Thymus (tissue), 11 donors: ENCODE data around the gene DBT. TPM values are rescaled to one million over a fixed set of nuclear protein-coding genes. Genes with fewer than 3 reads are reported as not detected.
"Not testable (repeated sequence)": the region's sequence is repeated elsewhere in the genome, so short reads cannot be mapped to it uniquely, and the experiment has no call there.

ENCODE experiments used
- DNase-seq, 9 donors: peaks; one replicate each; pipeline ENCODE4 v3.0.0-alpha.2; 2013; ENCODE audit warnings: low spot score in 9 of 9, low read depth in 6 of 9, missing footprints in 1 of 9
- H3K27ac ChIP-seq, 2 donors: one replicate each; pipeline ENCODE4 v1.5.1; 2013; ENCODE audit warnings: control low read depth in 1 of 2, low read depth in 1 of 2, low read length in 1 of 2, mild to moderate bottlenecking in 1 of 2, moderate library complexity in 1 of 2
- H3K27me3 ChIP-seq, 2 donors: one replicate each; pipeline ENCODE4 v1.5.1; 2013; ENCODE audit warnings: low read length in 1 of 2; ENCODE audit not compliant: control insufficient read depth in 2 of 2, insufficient read depth in 1 of 2
- H3K36me3 ChIP-seq, 2 donors: one replicate each; pipeline ENCODE4 v1.5.1; 2013; ENCODE audit warnings: low read length in 1 of 2, mild to moderate bottlenecking in 1 of 2, moderate library complexity in 1 of 2; ENCODE audit not compliant: control insufficient read depth in 2 of 2, insufficient read depth in 2 of 2
- H3K4me1 ChIP-seq, 2 donors: one replicate each; pipeline ENCODE4 v1.5.1; 2013; ENCODE audit warnings: low read length in 2 of 2; ENCODE audit not compliant: control insufficient read depth in 2 of 2, insufficient read depth in 2 of 2
- H3K4me3 ChIP-seq, 2 donors: one replicate each; pipeline ENCODE4 v1.5.1; 2013; ENCODE audit warnings: low read length in 2 of 2, control low read depth in 1 of 2, mild to moderate bottlenecking in 1 of 2
- H3K9me3 ChIP-seq, 2 donors: one replicate each; pipeline ENCODE4 v1.5.1; 2013; ENCODE audit warnings: low read length in 1 of 2, mild to moderate bottlenecking in 1 of 2; ENCODE audit not compliant: control insufficient read depth in 2 of 2, insufficient read depth in 1 of 2
- WGBS: extraction: QIAGEN DNeasy Blood & Tissue Kit; methylation state at CpG from one replicate; pipeline ENCODE4 v1.1.7; 2013; 5-methylcytosine and 5-hydroxymethylcytosine counted together
- polyA plus RNA-seq: library from polyadenylated mRNA; stranded (reverse); fragments of 200-250 nt; gene quantifications from one replicate; pipeline ENCODE4 v1.2.3, GENCODE V29; 2013
- total RNA-seq: library from RNA; stranded (reverse); fragments of 120-200 nt; gene quantifications from one replicate; pipeline ENCODE4 v1.2.4, GENCODE V29; 2013
- donor health status: healthy.

Gene DBT
- total and polyA plus RNA-seq, 2 donors = 4.5 to 6.8 TPM

- no peaks in the 10 kb centered on the region for H3K27me3 ChIP-seq
- H3K4me3 ChIP-seq = no peak overlapping the region
- no peak overlapping the region for H3K27ac ChIP-seq
- no peaks in the 10 kb centered on the region for H3K36me3 ChIP-seq
- no peak for DNase-seq
- H3K9me3 ChIP-seq = no peaks in the 10 kb centered on the region
- peaks cover 0 to 5% of the 10 kb centered on the region in 2 donors for H3K4me1 ChIP-seq
These were observed 12.1 kb upstream of the DBT start for GRCh38 chr1:100261686-100262085.

- H3K9me3 ChIP-seq, H3K27me3 ChIP-seq, H3K4me1 ChIP-seq, H3K27ac ChIP-seq, H3K36me3 ChIP-seq, H3K4me3 ChIP-seq, DNase-seq: not testable (repeated sequence)
- 80% methylated on average over 6 of the region's 6 CpGs for WGBS
These were observed 8.8 kb upstream of the DBT start for GRCh38 chr1:100258427-100258826.

DNA sequence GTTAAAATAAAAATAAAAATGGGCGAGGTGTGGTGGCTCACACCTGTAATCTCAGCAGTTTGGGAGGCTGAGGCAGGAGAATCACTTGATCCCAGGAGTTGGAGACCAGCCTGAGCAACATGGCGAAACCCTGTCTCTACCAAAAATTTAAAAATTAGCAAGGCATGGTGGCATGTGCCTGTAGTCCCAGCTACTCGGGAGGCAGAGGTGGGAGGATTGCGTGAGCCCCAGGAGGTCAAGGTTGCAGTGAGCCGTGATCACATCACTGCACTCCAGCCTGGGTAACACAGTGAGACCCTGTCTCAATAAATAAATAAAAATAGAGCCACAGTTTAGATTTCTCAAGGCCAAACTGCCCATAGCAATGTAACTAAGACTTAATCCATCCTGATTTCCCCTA is 6.6 kb upstream of the DBT start:
- not testable (repeated sequence) for DNase-seq, H3K4me1 ChIP-seq, H3K36me3 ChIP-seq, H3K27ac ChIP-seq, H3K9me3 ChIP-seq, H3K27me3 ChIP-seq, H3K4me3 ChIP-seq
- WGBS = 97% methylated on average over 5 of the region's 5 CpGs

DNA sequence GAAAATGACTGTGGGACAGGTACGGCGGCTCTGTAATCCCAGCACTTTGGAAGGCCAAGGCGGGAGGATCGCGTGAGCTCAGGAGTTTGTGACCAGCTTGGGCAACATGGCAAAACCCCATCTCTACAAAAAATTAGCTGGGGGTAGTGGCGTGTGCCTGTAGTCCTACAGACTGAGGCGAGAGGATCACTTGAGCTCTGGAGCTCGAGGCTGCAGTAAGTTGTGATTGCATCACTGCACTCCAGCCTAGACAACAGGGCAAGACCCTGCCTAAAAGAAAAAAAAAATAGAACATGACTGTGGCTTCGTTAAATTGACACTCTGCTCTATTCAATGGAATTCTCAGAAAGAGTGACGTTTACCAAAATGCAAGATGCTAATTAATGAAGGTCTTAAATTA is 3.9 kb upstream of the DBT start:
- H3K4me1 ChIP-seq = peaks cover 2 to 8% of the 10 kb centered on the region in 2 donors
- DNase-seq = no peak

GRCh38 chr1:100252901-100253300 is 3.3 kb upstream of the DBT start:
- Histone ChIP-seq H3K36me3 (no peaks in the 10 kb centered on the region), H3K27ac (no peak overlapping the region), H3K27me3 (no peaks in the 10 kb centered on the region), H3K4me3 (no peak overlapping the region), H3K4me1 (peaks cover 2 to 8% of the 10 kb centered on the region in 2 donors), H3K9me3 (no peaks in the 10 kb centered on the region)
- 97% methylated on average over 4 of the region's 4 CpGs for WGBS
- DNase-seq = no peak

More for the DNA sequence above, 3.9 kb upstream of the DBT start:
- Histone ChIP-seq H3K4me3 (no peak overlapping the region), H3K9me3 (no peaks in the 10 kb centered on the region), H3K27ac (no peak overlapping the region), H3K36me3 (no peaks in the 10 kb centered on the region), H3K27me3 (no peaks in the 10 kb centered on the region)
- 80% methylated on average over 10 of the region's 10 CpGs for WGBS

- over 99% methylated on average over 3 of the region's 3 CpGs for WGBS
These were observed 1.2 kb upstream of the DBT start for GRCh38 chr1:100250807-100251206.

DNA sequence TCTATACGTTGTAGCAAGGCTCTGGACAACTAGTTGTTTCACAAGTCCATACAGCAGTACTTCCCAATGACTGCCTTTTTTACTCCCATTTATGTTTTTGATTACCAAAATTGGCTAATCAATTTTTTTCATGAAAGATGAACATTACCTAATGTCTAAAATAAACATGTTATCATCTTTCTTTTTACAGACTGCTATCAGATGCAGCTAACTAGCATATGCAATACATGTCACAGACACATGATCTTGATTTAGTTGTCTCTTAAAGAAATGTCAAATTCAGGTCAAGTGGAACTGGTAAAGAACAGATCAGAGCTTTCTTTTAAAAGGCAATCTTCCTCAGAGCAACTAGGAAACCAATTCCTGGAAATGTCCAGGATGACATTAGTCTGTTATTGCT is 630 bp upstream of the DBT start:
- Histone ChIP-seq H3K4me3 (peak overlapping the region; percentile 76 to 96), H3K9me3 (no peaks in the 10 kb centered on the region), H3K36me3 (no peaks in the 10 kb centered on the region), H3K4me1 (peaks cover 2 to 8% of the 10 kb centered on the region in 2 donors), H3K27me3 (no peaks in the 10 kb centered on the region), H3K27ac (no peak overlapping the region)
- DNase-seq = no peak
- 0% methylated on average over 1 of the region's 1 CpG for WGBS

More at GRCh38 chr1:100250807-100251206, 1.2 kb upstream of the DBT start:
- Histone ChIP-seq H3K36me3 (no peaks in the 10 kb centered on the region), H3K4me3 (no peak overlapping the region), H3K4me1 (peaks cover 2 to 8% of the 10 kb centered on the region in 2 donors), H3K9me3 (no peaks in the 10 kb centered on the region), H3K27ac (no peak overlapping the region), H3K27me3 (no peaks in the 10 kb centered on the region)
- DNase-seq = no peak

GRCh38 chr1:100249155-100249536 is 488 bp downstream of the DBT start:
- DNase-seq = peak in 1 of 9 donors; percentile 3
- WGBS = 2% methylated on average over 12 of the region's 12 CpGs
- no peaks in the 10 kb centered on the region for H3K27me3 ChIP-seq
- peak overlapping the region; percentile 76 to 96 for H3K4me3 ChIP-seq
- no peaks in the 10 kb centered on the region for H3K9me3 ChIP-seq
- no peaks in the 10 kb centered on the region for H3K36me3 ChIP-seq
- peak overlapping the region; percentile 83 to 89 for H3K27ac ChIP-seq
- peaks cover 2 to 8% of the 10 kb centered on the region in 2 donors for H3K4me1 ChIP-seq

- no peak overlapping the region for H3K27ac ChIP-seq
- H3K9me3 ChIP-seq = no peaks in the 10 kb centered on the region
- DNase-seq = no peak
- WGBS = 98% methylated on average over 4 of the region's 4 CpGs
- H3K4me3 ChIP-seq = no peak overlapping the region
- no peaks in the 10 kb centered on the region for H3K36me3 ChIP-seq
- no peaks in the 10 kb centered on the region for H3K27me3 ChIP-seq
- H3K4me1 ChIP-seq = peaks cover 2 to 8% of the 10 kb centered on the region in 2 donors
These were observed 2.9 kb downstream of the DBT start for GRCh38 chr1:100246738-100247137.

- Histone ChIP-seq H3K36me3 (peaks cover 3 to 26% of the 10 kb centered on the region in 2 donors), H3K27ac (no peak overlapping the region), H3K9me3 (no peaks in the 10 kb centered on the region), H3K27me3 (no peaks in the 10 kb centered on the region), H3K4me1 (no peaks in the 10 kb centered on the region), H3K4me3 (no peak overlapping the region)
- WGBS = 97% methylated on average over 4 of the region's 4 CpGs
- no peak for DNase-seq
These were observed 9.0 kb downstream of the DBT start for GRCh38 chr1:100240631-100241030.
